H1 (cell line): ENCODE results near the gene SGCE. TPM values are rescaled to one million over a fixed set of nuclear protein-coding genes. Genes with fewer than 3 reads are reported as not detected.

Source experiments
- CTCF ChIA-PET: fragments of 300-600 bp; sonication (Branson Sonifier 250); formaldehyde crosslinking; loops from one replicate; lab custom pipeline; 2021; ENCODE audit not compliant: partially characterized antibody; lab: Charles Lee
- POLR2A ChIA-PET: fragments of 300-600 bp; sonication (Branson Sonifier 250); formaldehyde crosslinking; loops from one replicate; lab custom pipeline; 2021; ENCODE audit warnings: inconsistent platforms; ENCODE audit not compliant: partially characterized antibody; lab: Charles Lee
- DNase-seq, 2 experiments: peaks; one replicate each; pipeline versions ENCODE4 v3.0.0 to v3.0.0-alpha.2; 2010 to 2022; ENCODE audit warnings: low spot score in 2 of 2, low read depth in 1 of 2, mixed read lengths in 1 of 2
- FAIRE-seq: peaks from 2 replicates; lab custom pipeline; 2011; peaks lifted over from hg19 to GRCh38; lab: Jason Lieb, UNC
- H2AFZ ChIP-seq: 2 replicates; pipeline ENCODE4 v1.8.1; 2012; ENCODE audit warnings: low read length, inconsistent platforms
- H2AK5ac ChIP-seq: 2 replicates; pipeline ENCODE4 v1.6.1; 2013; ENCODE audit warnings: low read depth, low read length
- H2BK120ac ChIP-seq: replicated peaks from 2 replicates; pipeline ENCODE3; 2013; ENCODE audit warnings: low read depth, low read length, inconsistent platforms
- H2BK12ac ChIP-seq: 2 replicates; pipeline ENCODE4 v1.6.1; 2013; ENCODE audit warnings: low read depth, low read length
- H2BK15ac ChIP-seq: 2 replicates; pipeline ENCODE4 v1.6.1; 2013; ENCODE audit warnings: low read length
- H2BK20ac ChIP-seq: 2 replicates; pipeline ENCODE4 v1.6.1; 2013; ENCODE audit warnings: low read length
- H2BK5ac ChIP-seq: 2 replicates; pipeline ENCODE4 v1.6.1; 2013; ENCODE audit warnings: low read depth, low read length
- H3K14ac ChIP-seq: 2 replicates; pipeline ENCODE4 v1.6.1; 2013; ENCODE audit warnings: inconsistent platforms; ENCODE audit not compliant: insufficient read length
- H3K18ac ChIP-seq: 2 replicates; pipeline ENCODE4 v1.6.1; 2013; ENCODE audit warnings: low read length; ENCODE audit errors: extremely low read depth
- H3K23ac ChIP-seq: 2 replicates; pipeline ENCODE4 v1.6.1; 2013; ENCODE audit warnings: inconsistent platforms; ENCODE audit not compliant: insufficient read length
- H3K23me2 ChIP-seq: 2 replicates; pipeline ENCODE4 v1.6.1; 2013; ENCODE audit warnings: low read depth, low read length
- H3K27ac ChIP-seq: 2 replicates; pipeline ENCODE4 v1.6.1; 2011; ENCODE audit warnings: low read depth, low read length, inconsistent platforms
- H3K27me3 ChIP-seq, 4 experiments: replicated peaks in 1 of 4; 1 replicate in 1 of 4; 2 replicates in 3 of 4; pipeline versions ENCODE4 v1.6.1 to v1.8.1; 2011 to 2013; ENCODE audit warnings: low read length in 3 of 4, mild to moderate bottlenecking in 3 of 4, inconsistent platforms in 2 of 4, mixed read lengths in 2 of 4, moderate library complexity in 1 of 4; ENCODE audit not compliant: control insufficient read depth in 3 of 4, insufficient read depth in 3 of 4; ENCODE audit errors: extremely low read depth in 1 of 4
- H3K36me3 ChIP-seq, 4 experiments: 2 replicates each; pipeline versions ENCODE4 v1.6.1 to v1.8.1; 2011 to 2013; ENCODE audit warnings: mild to moderate bottlenecking in 4 of 4, low read length in 3 of 4, moderate library complexity in 2 of 4, control low read depth in 1 of 4, inconsistent platforms in 1 of 4; ENCODE audit not compliant: insufficient read depth in 4 of 4, control insufficient read depth in 2 of 4
- H3K4ac ChIP-seq: replicated peaks from 2 replicates; pipeline ENCODE3; 2013; ENCODE audit warnings: low read length, low read depth, mixed read lengths, inconsistent platforms; ENCODE audit not compliant: insufficient read length
- H3K4me1 ChIP-seq, 4 experiments: replicated peaks in 1 of 4; 1 replicate in 1 of 4; 2 replicates in 3 of 4; pipeline versions ENCODE4 v1.6.1 to v1.8.1; 2011 to 2013; ENCODE audit warnings: low read length in 3 of 4, inconsistent platforms in 2 of 4, mixed read lengths in 1 of 4; ENCODE audit not compliant: insufficient read depth in 4 of 4, control insufficient read depth in 3 of 4
- H3K4me2 ChIP-seq, 2 experiments: 2 replicates each; pipeline versions ENCODE4 v1.6.1 to v1.8.1; 2011 to 2013; ENCODE audit warnings: low read depth in 2 of 2, low read length in 2 of 2, control low read depth in 1 of 2, inconsistent platforms in 1 of 2, mild to moderate bottlenecking in 1 of 2; ENCODE audit not compliant: insufficient read depth in 1 of 2
- H3K4me3 ChIP-seq, 4 experiments: fragments of 200-600, 300-600 bp in 1 of 4; sonication (generic), shearing (Covaris generic), sonication (Bioruptor Twin) in 1 of 4; 2 replicates each; pipeline versions ENCODE4 v1.5.1 to v1.8.1; 2011 to 2016; ENCODE audit warnings: low read length in 4 of 4, low read depth in 3 of 4, control low read depth in 2 of 4, inconsistent platforms in 2 of 4, mild to moderate bottlenecking in 2 of 4, mixed read lengths in 1 of 4, moderate library complexity in 1 of 4; ENCODE audit not compliant: insufficient read depth in 2 of 4; ENCODE audit errors: extremely low read depth in 1 of 4
- H3K56ac ChIP-seq: replicated peaks from 2 replicates; pipeline ENCODE3; 2013; ENCODE audit warnings: low read depth, mild to moderate bottlenecking, mixed read lengths, low read length, inconsistent platforms; ENCODE audit not compliant: insufficient read length
- H3K79me1 ChIP-seq: 2 replicates; pipeline ENCODE4 v1.6.1; 2013; ENCODE audit warnings: low read depth, low read length, control low read depth
- H3K79me2 ChIP-seq, 2 experiments: 2 replicates each; pipeline versions ENCODE4 v1.6.1 to v1.8.1; 2012 to 2013; ENCODE audit warnings: low read length in 2 of 2, mild to moderate bottlenecking in 2 of 2, inconsistent platforms in 1 of 2; ENCODE audit not compliant: insufficient read depth in 2 of 2, control insufficient read depth in 1 of 2
- H3K9ac ChIP-seq, 4 experiments: replicated peaks in 1 of 4; 1 replicate in 1 of 4; 2 replicates in 3 of 4; pipeline versions ENCODE4 v1.6.1 to v1.8.1; 2011 to 2013; ENCODE audit warnings: low read depth in 3 of 4, low read length in 3 of 4, control low read depth in 2 of 4, mild to moderate bottlenecking in 2 of 4, moderate library complexity in 2 of 4, inconsistent platforms in 1 of 4; ENCODE audit errors: extremely low read depth in 1 of 4
- H3K9me3 ChIP-seq, 2 experiments: 2 replicates each; pipeline versions ENCODE4 v1.6.1 to v1.8.1; 2012 to 2013; ENCODE audit warnings: mild to moderate bottlenecking in 2 of 2, moderate library complexity in 2 of 2, control low read depth in 1 of 2, inconsistent platforms in 1 of 2, low read depth in 1 of 2, low read length in 1 of 2, mixed read lengths in 1 of 2; ENCODE audit not compliant: insufficient read depth in 2 of 2
- H4K20me1 ChIP-seq, 2 experiments: replicated peaks in 1 of 2; 2 replicates each; pipeline versions ENCODE3 to v1.8.1; 2011 to 2013; ENCODE audit warnings: inconsistent platforms in 2 of 2, low read length in 2 of 2, mild to moderate bottlenecking in 1 of 2; ENCODE audit not compliant: insufficient read depth in 2 of 2, control insufficient read depth in 1 of 2
- H4K5ac ChIP-seq: 2 replicates; pipeline ENCODE4 v1.6.1; 2013; ENCODE audit warnings: low read length, low read depth, mixed read lengths, inconsistent platforms; ENCODE audit not compliant: insufficient read length
- H4K8ac ChIP-seq: 2 replicates; pipeline ENCODE4 v1.8.0; 2013; ENCODE audit warnings: mild to moderate bottlenecking, moderate library complexity, low read length, inconsistent platforms; ENCODE audit not compliant: insufficient read depth; ENCODE audit errors: extremely low read depth
- H4K91ac ChIP-seq: replicated peaks from 2 replicates; pipeline ENCODE3; 2013; ENCODE audit warnings: low read length, mixed read lengths, inconsistent platforms; ENCODE audit not compliant: insufficient read length
- ASH2L ChIP-seq: fragments of 200-600, 300-600 bp; sonication (generic); IDR thresholded peaks from one replicate; pipeline ENCODE4 v1.7.1; 2017; ENCODE audit warnings: low read length
- CBX8 ChIP-seq: fragments of 300-800, 300-1000 bp; sonication (generic); IDR thresholded peaks from 2 replicates; pipeline ENCODE4 v1.7.1; 2016; ENCODE audit warnings: low read depth, low read length, borderline replicate concordance
- EZH2 ChIP-seq: fragments of 200-600 bp; sonication (generic); IDR thresholded peaks from 2 replicates; pipeline ENCODE4 v1.7.1; 2012; ENCODE audit warnings: low read depth, mild to moderate bottlenecking, moderate library complexity, low read length, inconsistent platforms; ENCODE audit not compliant: severe bottlenecking
- GTF2F1 ChIP-seq: IDR thresholded peaks from 2 replicates; pipeline ENCODE4 v1.6.1; 2012; ENCODE audit warnings: low read depth, low read length, improper control_type of control experiment, borderline replicate concordance
- HDAC6 ChIP-seq: IDR thresholded peaks from one replicate; pipeline ENCODE4 v1.7.1; 2012; ENCODE audit warnings: low read depth, mild to moderate bottlenecking, inconsistent platforms, low read length, moderate library complexity
- RXRA ChIP-seq: IDR thresholded peaks from 2 replicates; pipeline ENCODE4 v1.6.1; 2011; ENCODE audit warnings: low read depth, mild to moderate bottlenecking, low read length, moderate library complexity; ENCODE audit not compliant: insufficient read depth
- SP4 ChIP-seq: IDR thresholded peaks from 2 replicates; pipeline ENCODE4 v1.6.1; 2012; ENCODE audit warnings: low read length, inconsistent platforms
- TCF12 ChIP-seq: IDR thresholded peaks from 2 replicates; pipeline ENCODE4 v1.6.1; 2011; ENCODE audit warnings: low read depth, mild to moderate bottlenecking, low read length
- YY1 ChIP-seq: IDR thresholded peaks from 2 replicates; pipeline ENCODE4 v1.6.1; 2011; ENCODE audit warnings: low read depth, mild to moderate bottlenecking, low read length
- WGBS, 2 experiments: shearing (Covaris generic) in 1 of 2; methylation state at CpG; one replicate each; pipeline versions ENCODE4 v1.1.6 to v1.1.7; 2013 to 2015; ENCODE audit warnings: low lambda C conversion rate in 2 of 2, mixed read lengths in 2 of 2, inconsistent platforms in 1 of 2, low coverage in 1 of 2, missing lambda C conversion rate in 1 of 2; ENCODE audit not compliant: insufficient replicate concordance in 2 of 2, insufficient coverage in 1 of 2, insufficient read length in 1 of 2; ENCODE audit errors: extremely low coverage in 1 of 2, missing lambda C conversion rate in 1 of 2; 5-methylcytosine and 5-hydroxymethylcytosine counted together
- polyA plus RNA-seq, 7 experiments: library from polyadenylated mRNA; depleted of rRNA in 3 of 7; stranded (reverse) in 5 of 7; unstranded in 2 of 7; fragments of >200 nt in 5 of 7; fragments of 200-250 nt in 2 of 7; gene quantifications; 1 replicate in 5 of 7; 2 replicates in 1 of 7; 4 replicates in 1 of 7; pipeline versions ENCODE4 v1.2.1 to v1.2.3, GENCODE V29; 2011 to 2013; ENCODE audit warnings: missing spikeins in 2 of 7, mixed read lengths in 2 of 7
- total RNA-seq: library from RNA; stranded (reverse); fragmentation: NEBNext Ultra II Directional; extraction: Animal tissue kit (Norgen Biotek cat#: 25700); gene quantifications from 2 replicates; pipeline ENCODE4 v1.2.1, GENCODE V29; 2021
- TF ChIP-seq, protein P1 (sequence below): IDR thresholded peaks from 2 replicates; pipeline ENCODE4 v1.6.1; 2012; ENCODE audit warnings: low read length, inconsistent platforms
- TF ChIP-seq, protein P2 (sequence below), 3 experiments: IDR thresholded peaks; 1 replicate in 2 of 3; 2 replicates in 1 of 3; pipeline versions ENCODE4 v1.5.1 to v1.6.1; 2011; ENCODE audit warnings: low read length in 3 of 3, mild to moderate bottlenecking in 3 of 3, inconsistent platforms in 2 of 3, low read depth in 1 of 3, moderate library complexity in 1 of 3; ENCODE audit not compliant: insufficient read depth in 1 of 3; ENCODE audit errors: control extremely low read depth in 1 of 3

Gene SGCE
- total and polyA plus RNA-seq, 2 of the 8 experiments (the other 6 are each of a cell fraction or from before 2014, with no cell fraction given): 12.8 to 25.0 TPM

DNA sequence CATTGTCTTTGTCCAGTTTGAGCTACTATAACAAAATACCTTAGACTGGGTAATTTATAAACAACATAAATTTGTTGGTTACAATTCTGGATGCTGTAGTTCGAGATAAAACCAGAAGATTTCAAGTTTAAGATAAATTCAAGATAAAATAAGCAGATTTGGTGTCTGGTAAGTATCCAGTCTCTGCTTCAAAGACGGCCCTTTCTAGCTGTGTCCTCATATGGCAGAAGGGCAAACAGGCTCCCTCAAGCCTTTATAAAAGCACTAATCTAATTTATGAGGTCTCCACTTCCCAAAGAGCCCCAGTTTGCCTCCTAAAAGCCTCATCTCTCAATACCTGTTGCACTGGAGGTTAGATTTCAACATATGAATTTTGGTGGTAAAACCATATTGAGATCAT lies 31.1 kb upstream of the SGCE start:
- H3K36me3 ChIP-seq: no peaks in the 10 kb centered on the region
- DNase-seq (no peak), FAIRE-seq (no peak)
- H3K18ac ChIP-seq: no peak overlapping the region
- no peak overlapping the region for H3K4ac ChIP-seq
- H3K27me3 ChIP-seq: no peaks in the 10 kb centered on the region
- H2BK12ac ChIP-seq: no peak overlapping the region
- H4K8ac ChIP-seq: no peak overlapping the region
- no peak overlapping the region for H3K27ac ChIP-seq
- H3K9ac ChIP-seq: no peak overlapping the region
- H2AK5ac ChIP-seq: no peak overlapping the region
- H3K79me2 ChIP-seq: no peaks in the 10 kb centered on the region
- no peak overlapping the region for H3K23ac ChIP-seq
- H2AFZ ChIP-seq: no peak overlapping the region
- H3K79me1 ChIP-seq: no peaks in the 10 kb centered on the region
- no peaks in the 10 kb centered on the region for H3K23me2 ChIP-seq
- no peak overlapping the region for H3K56ac ChIP-seq
- WGBS, 2 experiments: 91% methylated on average over 2 of the region's 2 CpGs; no CpG with 5 or more reads in 1 of the 2 experiments
- no peak overlapping the region for H4K91ac ChIP-seq
- no peak overlapping the region for H4K5ac ChIP-seq
- CTCF ChIA-PET: no interaction called here
- no peak overlapping the region for H2BK120ac ChIP-seq
- no peak overlapping the region for H2BK5ac ChIP-seq
- H3K9me3 ChIP-seq: no peaks in the 10 kb centered on the region
- POLR2A ChIA-PET: no interaction called here
- no peak overlapping the region for H2BK20ac ChIP-seq
- H3K4me3 ChIP-seq: no peak overlapping the region
- no peak overlapping the region for H3K14ac ChIP-seq
- H4K20me1 ChIP-seq: no peaks in the 10 kb centered on the region
- no peak overlapping the region for H2BK15ac ChIP-seq
- no peak overlapping the region for H3K4me2 ChIP-seq
- no peaks in the 10 kb centered on the region for H3K4me1 ChIP-seq
- no peak for TF ChIP-seq RXRA
- TF ChIP-seq GTF2F1: no peak
- TF ChIP-seq, protein P1, sequence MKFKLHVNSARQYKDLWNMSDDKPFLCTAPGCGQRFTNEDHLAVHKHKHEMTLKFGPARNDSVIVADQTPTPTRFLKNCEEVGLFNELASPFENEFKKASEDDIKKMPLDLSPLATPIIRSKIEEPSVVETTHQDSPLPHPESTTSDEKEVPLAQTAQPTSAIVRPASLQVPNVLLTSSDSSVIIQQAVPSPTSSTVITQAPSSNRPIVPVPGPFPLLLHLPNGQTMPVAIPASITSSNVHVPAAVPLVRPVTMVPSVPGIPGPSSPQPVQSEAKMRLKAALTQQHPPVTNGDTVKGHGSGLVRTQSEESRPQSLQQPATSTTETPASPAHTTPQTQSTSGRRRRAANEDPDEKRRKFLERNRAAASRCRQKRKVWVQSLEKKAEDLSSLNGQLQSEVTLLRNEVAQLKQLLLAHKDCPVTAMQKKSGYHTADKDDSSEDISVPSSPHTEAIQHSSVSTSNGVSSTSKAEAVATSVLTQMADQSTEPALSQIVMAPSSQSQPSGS: no peak
- TF ChIP-seq YY1: no peak
- TF ChIP-seq TCF12: no peak
- TF ChIP-seq, protein P2, sequence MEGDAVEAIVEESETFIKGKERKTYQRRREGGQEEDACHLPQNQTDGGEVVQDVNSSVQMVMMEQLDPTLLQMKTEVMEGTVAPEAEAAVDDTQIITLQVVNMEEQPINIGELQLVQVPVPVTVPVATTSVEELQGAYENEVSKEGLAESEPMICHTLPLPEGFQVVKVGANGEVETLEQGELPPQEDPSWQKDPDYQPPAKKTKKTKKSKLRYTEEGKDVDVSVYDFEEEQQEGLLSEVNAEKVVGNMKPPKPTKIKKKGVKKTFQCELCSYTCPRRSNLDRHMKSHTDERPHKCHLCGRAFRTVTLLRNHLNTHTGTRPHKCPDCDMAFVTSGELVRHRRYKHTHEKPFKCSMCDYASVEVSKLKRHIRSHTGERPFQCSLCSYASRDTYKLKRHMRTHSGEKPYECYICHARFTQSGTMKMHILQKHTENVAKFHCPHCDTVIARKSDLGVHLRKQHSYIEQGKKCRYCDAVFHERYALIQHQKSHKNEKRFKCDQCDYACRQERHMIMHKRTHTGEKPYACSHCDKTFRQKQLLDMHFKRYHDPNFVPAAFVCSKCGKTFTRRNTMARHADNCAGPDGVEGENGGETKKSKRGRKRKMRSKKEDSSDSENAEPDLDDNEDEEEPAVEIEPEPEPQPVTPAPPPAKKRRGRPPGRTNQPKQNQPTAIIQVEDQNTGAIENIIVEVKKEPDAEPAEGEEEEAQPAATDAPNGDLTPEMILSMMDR (IDR thresholded peaks at IDR 0.05; ENCODE audit: control extremely low read depth in 1 of 3, insufficient read depth in 1 of 3, low read depth in 1 of 3, low read length in 3 of 3): no peak
- no peak for TF ChIP-seq ASH2L
- no peak for TF ChIP-seq HDAC6
- no peak for TF ChIP-seq SP4
- no peak for TF ChIP-seq EZH2
- no peak for TF ChIP-seq CBX8
